ENCODE measurements around the gene MYO5C.

GRCh38 chr15:52220251-52220650 lies 75.4 kb downstream of the MYO5C start:
- TF ChIP-seq, protein P1, sequence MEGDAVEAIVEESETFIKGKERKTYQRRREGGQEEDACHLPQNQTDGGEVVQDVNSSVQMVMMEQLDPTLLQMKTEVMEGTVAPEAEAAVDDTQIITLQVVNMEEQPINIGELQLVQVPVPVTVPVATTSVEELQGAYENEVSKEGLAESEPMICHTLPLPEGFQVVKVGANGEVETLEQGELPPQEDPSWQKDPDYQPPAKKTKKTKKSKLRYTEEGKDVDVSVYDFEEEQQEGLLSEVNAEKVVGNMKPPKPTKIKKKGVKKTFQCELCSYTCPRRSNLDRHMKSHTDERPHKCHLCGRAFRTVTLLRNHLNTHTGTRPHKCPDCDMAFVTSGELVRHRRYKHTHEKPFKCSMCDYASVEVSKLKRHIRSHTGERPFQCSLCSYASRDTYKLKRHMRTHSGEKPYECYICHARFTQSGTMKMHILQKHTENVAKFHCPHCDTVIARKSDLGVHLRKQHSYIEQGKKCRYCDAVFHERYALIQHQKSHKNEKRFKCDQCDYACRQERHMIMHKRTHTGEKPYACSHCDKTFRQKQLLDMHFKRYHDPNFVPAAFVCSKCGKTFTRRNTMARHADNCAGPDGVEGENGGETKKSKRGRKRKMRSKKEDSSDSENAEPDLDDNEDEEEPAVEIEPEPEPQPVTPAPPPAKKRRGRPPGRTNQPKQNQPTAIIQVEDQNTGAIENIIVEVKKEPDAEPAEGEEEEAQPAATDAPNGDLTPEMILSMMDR (IDR thresholded peaks at IDR 0.05; ENCODE audit: low read depth, low read length) = no peak
- TF ChIP-seq POLR2A (IDR thresholded peaks at IDR 0.05; ENCODE audit: extremely low read depth, insufficient read length) = no peak

Data from NB4 (cell line).